Bronchial epithelial cell (primary cell): ENCODE measurements around the gene TCEAL9. TPM values are rescaled to one million over a fixed set of nuclear protein-coding genes. Genes with fewer than 3 reads are reported as not detected.
A peak's percentile ranks its signal among the peaks of the same experiment; 100 is the strongest.

Source experiments
- DNase-seq: peaks from one replicate; pipeline ENCODE4 v3.0.0-alpha.2; 2010; ENCODE audit warnings: low read depth
- FAIRE-seq: peaks from 2 replicates; lab custom pipeline; 2011; peaks lifted over from hg19 to GRCh38; lab: Jason Lieb, UNC
- H3K27me3 ChIP-seq: 2 replicates; pipeline ENCODE4 v1.5.1; 2011; ENCODE audit warnings: low read length; ENCODE audit not compliant: control insufficient read depth, insufficient read depth
- H3K36me3 ChIP-seq: 2 replicates; pipeline ENCODE4 v1.5.1; 2011; ENCODE audit warnings: low read length; ENCODE audit not compliant: control insufficient read depth, insufficient read depth
- H3K4me3 ChIP-seq: 2 replicates; pipeline ENCODE4 v1.5.1; 2011; ENCODE audit warnings: mild to moderate bottlenecking, low read depth, low read length, control low read depth
- total RNA-seq: library from RNA; depleted of rRNA; stranded (reverse); fragments of >200 nt; gene quantifications from 2 replicates; pipeline ENCODE4 v1.2.1, GENCODE V29; 2014
- TF ChIP-seq, protein P1 (sequence below): IDR thresholded peaks from 2 replicates; pipeline ENCODE4 v1.5.1; 2011; ENCODE audit warnings: mild to moderate bottlenecking, moderate library complexity, low read length, control low read depth, inconsistent platforms; ENCODE audit not compliant: insufficient read depth, severe bottlenecking

TCEAL9 gene
- total RNA-seq, 1 donor from 2014 or later: 46.6 TPM

DNA sequence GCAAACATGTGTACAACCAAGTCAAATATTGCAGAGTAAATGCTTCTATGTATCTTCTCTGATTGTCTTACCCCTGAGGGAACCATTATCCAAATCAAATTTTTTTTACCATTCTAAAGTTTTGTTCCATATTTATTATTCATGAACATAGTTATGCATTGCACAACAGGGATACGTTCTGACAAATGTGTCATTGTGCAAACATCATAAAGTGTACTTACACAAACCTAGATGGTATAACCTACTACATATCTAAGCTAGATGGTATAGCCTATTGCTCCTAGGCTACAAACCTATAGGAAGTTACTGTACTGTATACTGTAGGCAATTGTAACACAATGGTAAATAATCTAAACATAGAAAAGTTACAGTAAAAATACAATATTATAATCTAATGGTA is 43.4 kb downstream of the TCEAL9 start:
- H3K4me3 ChIP-seq: no peak overlapping the region
- TF ChIP-seq, protein P1, sequence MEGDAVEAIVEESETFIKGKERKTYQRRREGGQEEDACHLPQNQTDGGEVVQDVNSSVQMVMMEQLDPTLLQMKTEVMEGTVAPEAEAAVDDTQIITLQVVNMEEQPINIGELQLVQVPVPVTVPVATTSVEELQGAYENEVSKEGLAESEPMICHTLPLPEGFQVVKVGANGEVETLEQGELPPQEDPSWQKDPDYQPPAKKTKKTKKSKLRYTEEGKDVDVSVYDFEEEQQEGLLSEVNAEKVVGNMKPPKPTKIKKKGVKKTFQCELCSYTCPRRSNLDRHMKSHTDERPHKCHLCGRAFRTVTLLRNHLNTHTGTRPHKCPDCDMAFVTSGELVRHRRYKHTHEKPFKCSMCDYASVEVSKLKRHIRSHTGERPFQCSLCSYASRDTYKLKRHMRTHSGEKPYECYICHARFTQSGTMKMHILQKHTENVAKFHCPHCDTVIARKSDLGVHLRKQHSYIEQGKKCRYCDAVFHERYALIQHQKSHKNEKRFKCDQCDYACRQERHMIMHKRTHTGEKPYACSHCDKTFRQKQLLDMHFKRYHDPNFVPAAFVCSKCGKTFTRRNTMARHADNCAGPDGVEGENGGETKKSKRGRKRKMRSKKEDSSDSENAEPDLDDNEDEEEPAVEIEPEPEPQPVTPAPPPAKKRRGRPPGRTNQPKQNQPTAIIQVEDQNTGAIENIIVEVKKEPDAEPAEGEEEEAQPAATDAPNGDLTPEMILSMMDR: no peak
- no peaks in the 10 kb centered on the region for H3K27me3 ChIP-seq
- FAIRE-seq: no peak
- DNase-seq: peak; percentile 80
- no peaks in the 10 kb centered on the region for H3K36me3 ChIP-seq

DNA sequence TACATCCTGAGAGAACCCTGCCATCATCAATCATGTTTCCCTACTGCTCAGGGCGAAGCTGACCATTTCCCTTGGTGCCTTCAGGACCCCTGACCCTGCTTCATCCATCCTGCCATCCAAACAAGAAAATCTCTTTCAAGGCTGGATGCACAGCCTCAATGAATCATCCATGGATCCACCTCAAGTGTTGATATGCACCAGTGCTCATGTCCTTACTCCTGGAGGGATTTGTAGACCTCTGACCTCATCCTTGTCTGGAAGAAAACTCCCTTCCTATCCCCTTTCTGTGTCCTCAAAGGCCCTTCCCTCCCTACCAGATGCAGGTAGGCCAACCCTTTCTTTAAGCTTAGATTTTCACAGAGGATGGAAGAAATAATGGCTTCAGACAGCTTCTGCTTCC is 44.6 kb downstream of the TCEAL9 start:
- no peaks in the 10 kb centered on the region for H3K27me3 ChIP-seq
- FAIRE-seq: no peak
- no peaks in the 10 kb centered on the region for H3K36me3 ChIP-seq
- no peak overlapping the region for H3K4me3 ChIP-seq
- TF ChIP-seq, protein P1: no peak
- no peak for DNase-seq

DNA sequence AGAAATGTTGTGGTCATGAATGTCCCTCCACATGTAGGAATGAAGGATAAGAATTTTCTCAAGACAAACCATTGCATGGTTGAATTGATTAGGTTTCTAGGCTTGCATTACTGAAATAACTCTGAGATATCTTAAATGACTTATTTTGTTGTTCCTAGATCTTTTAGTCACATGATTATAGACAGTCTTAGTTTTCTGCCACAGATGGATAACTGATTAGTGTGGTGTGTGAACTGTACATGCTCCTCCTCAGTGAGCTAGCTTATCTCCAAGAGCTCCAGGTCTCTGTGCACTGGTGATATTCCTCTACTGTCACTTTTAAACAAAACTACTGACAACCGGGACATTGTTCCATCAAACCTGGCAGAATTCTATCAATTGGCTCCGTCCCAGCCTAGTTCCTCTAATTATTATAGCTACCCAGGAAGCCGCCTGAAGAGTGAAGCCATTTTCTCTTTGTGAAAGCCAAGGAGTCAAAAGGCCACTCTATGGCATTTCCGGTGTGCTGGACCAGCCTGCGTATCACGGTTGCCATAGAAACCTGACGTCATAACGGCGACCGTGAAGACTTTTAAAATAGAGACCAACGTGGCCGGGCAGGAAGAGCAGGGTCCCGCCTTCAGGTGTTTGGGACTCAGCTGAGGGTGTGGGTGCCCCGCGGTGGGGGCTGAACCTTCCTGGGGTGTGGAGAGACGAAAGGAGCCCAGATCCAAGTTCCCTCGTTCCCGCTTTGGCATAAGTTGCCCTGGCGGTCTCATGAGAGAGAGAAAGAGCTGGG is 48.1 kb downstream of the TCEAL9 start:
- DNase-seq: peak; percentile 55
- TF ChIP-seq, protein P1: no peak
- Histone ChIP-seq H3K27me3 (no peaks in the 10 kb centered on the region), H3K4me3 (peak overlapping the region; percentile 60), H3K36me3 (no peaks in the 10 kb centered on the region)
- FAIRE-seq: no peak

DNA sequence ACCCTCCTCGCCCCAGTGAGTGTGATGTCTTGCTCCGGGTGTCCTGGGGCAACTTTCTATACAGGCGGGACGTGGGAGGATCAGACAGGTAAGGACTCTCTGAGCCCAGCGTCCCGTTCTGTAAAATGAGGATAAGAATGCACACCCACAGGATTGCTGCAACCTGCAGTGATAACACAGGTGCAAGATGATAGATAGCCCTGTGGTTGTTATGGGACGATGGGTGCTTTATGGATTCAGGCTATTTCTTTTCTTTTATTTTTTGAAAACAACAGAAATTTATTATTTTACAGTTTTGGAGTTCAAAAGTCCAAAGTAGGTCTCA is 48.7 kb downstream of the TCEAL9 start:
- FAIRE-seq: no peak
- Histone ChIP-seq H3K27me3 (no peaks in the 10 kb centered on the region), H3K36me3 (no peaks in the 10 kb centered on the region), H3K4me3 (peak overlapping the region; percentile 60)
- TF ChIP-seq, protein P1: no peak
- DNase-seq: no peak

DNA sequence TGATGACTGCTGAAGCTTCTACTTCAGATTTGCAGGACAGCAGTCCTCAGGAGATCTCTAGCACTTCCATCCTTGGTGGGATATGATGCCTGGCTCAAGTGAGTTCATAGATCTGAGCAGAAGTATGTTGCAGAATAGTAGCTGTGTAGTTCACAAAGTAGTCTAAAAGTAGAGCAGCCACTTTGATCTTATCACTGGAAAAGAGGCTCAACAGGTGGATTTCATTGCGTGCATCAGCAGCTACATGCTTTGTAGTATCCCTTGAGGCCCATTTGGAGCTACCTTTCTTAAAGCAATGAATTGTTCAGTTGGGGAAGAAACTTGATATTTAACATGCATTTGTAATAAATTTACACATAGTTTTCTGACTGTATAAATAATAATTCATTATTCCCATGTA is 50.0 kb downstream of the TCEAL9 start:
- FAIRE-seq: no peak
- TF ChIP-seq, protein P1: no peak
- Histone ChIP-seq H3K4me3 (no peak overlapping the region), H3K27me3 (no peaks in the 10 kb centered on the region), H3K36me3 (no peaks in the 10 kb centered on the region)
- DNase-seq: no peak

DNA sequence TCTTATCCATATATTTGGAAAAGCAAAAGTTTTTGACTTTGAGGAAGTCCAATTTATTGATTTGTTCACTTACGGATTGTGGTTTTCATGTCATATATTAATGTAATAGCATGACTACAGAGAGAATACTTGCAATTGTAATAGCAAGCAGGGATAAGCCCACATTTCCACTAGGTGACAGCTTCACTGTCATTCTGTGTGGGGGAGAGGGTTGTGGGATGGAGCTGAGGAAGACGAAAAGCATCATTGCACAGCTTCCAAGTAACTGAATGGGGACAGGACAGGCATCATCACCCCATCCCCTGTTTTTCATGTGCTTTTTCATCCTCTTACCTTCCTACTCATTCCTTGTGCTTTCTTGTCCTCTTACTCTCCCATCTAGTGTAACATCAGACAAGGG is 51.5 kb downstream of the TCEAL9 start:
- Histone ChIP-seq H3K36me3 (no peaks in the 10 kb centered on the region), H3K27me3 (no peaks in the 10 kb centered on the region), H3K4me3 (no peak overlapping the region)
- TF ChIP-seq, protein P1: no peak
- FAIRE-seq (no peak), DNase-seq (no peak)
